GM15510 (cell line): ENCODE measurements around the gene PRKCA.

ENCODE experiments used
- POLR2A ChIP-seq: IDR thresholded peaks from 3 replicates; pipeline ENCODE4 v1.6.1; 2011; ENCODE audit warnings: borderline replicate concordance; ENCODE audit not compliant: insufficient read length; ENCODE audit errors: extremely low read depth

The PRKCA gene

DNA sequence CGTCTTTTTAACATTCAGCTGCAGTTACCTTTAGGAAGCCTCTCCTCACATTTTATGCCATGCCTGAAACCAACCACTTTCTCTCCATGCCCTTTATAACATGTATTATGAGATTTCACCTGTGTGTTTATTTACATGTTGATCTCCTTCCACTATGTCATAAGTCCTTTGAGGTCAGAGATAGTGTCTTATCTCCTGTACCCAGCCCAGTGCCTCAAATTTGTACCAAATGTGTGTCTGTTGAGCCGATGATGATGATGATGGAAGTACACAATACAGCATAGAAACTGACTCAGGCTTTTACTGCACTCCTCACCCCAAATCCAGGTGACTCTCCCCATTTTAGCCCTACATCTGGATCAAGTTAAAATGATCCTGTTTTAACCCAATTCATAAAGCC, 353.0 kb downstream of the PRKCA start:
- TF ChIP-seq POLR2A, result no peak

DNA sequence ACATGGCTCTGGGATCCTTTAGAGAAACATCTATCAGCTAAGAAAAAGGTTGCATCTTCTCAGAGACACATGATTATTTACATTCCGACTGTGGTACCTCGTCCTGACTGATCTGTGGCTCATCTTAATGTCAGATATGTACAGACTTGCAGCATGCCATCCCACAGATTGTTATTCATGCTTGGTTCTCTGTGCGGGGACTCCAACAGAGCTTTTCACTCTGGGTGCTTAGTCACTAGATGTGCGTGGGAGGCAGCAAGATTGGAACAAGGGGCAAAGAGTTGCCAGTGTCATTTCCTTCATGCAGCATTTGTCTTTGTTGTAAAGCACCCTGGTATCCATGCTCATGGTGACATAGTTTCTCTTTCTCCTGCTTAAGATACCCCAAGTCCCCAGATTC, 353.4 kb downstream of the PRKCA start:
- TF ChIP-seq POLR2A, result no peak

DNA sequence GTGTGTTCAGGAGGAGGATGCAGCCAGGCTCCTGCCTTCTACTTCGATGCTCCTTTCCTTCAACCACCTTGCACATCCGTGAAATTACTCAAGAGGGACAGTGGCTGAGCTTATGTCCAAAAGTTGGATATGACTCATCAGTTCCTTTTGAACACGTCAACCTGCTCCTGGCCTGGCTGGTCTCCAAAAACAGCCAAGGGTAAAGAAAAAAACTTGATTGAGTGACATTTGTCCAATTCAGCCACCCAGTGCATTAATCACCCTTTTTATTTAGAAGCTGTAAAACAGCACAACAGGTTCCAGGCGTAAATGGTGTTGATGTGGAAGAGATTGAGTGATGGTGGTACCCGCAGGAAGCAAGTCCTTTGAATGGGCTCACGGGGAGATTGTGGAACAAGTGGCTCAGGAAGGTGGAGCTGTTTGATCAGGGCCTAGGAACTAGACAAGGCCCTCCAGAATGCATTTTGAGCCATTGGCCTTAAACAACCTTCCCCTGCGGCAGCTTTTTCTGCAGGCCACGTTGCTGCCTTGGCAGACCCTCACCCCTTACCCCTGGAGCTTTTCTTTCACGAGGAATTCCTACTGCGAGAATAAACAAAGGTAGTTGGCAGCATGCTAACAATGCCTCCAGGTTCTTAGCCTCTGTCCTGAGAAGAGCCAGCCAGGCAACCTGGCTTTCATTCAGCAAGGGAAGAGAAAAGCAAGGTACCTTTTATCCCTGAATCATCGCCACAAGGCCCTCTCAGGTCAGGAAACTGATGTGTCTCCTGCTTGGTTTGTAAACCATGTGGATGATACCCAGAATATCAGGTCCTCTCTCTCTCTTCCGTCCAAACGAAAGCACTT, 359.2 kb downstream of the PRKCA start:
- no peak for TF ChIP-seq POLR2A

DNA sequence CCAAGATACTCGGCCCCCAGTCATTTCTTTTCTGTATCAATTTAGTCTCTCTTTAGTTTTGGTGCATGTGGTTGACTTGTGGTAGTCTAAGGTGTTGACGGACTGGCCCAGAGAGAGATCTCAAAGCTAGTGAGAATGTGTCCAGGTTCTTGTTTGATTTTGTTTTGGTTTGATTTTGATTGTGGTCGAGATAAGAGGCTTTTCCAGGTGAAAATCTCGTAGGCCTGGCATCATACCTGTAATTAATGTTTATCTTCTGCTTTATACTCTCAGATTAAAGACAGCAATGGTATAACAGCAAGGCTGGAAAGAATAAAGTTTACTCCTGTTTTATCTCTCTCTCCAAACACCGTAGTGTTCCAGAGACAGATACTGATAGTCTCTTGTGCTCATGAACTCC, 360.1 kb downstream of the PRKCA start:
- no peak for TF ChIP-seq POLR2A

DNA sequence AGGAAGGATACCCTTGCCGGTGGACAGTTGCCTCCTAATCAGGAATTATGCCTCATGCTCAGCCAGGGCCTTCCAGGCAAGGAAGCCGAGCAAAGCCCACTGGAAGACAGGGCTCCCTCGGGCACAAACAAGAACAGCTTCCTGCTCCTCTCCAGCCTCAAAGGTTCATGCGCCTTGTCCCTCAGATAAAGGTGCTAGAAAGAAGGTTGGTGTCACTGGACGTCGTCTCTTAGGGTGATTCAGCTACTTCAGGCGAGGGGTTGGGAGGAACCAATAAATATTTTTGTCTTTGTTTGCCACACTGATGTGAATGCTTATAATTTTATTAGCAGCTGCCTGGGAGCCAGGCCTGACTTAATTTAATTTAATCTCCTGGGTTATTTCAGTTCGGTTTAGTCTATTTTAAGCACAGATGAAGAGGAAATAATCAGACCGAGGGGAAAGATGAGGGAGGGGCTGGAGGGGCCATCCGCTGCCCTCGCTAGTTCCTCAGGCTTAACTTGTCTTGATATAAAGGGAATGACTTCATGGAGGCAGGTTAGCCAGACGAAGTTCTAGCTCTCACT, 360.7 kb downstream of the PRKCA start:
- no peak for TF ChIP-seq POLR2A

DNA sequence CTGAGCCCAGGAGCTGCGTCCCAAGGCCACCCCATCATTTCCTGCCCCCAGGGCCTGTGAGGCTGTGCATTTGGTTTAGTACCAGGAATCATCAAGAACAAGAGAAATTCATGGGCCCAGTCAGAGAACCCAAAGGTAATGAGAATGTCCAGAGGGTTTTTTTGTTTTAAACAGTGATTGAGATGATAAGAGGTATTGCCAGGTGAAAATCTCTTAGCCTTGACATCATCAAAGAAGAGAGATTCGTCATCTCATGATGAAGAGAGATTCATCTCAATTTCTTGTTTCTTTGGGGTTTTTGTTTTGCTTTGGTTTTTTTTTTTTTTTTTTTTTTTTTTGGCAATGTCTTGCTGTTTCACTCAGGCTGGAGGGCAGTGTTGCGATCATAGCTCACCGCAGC, 361.9 kb downstream of the PRKCA start:
- no peak for TF ChIP-seq POLR2A

DNA sequence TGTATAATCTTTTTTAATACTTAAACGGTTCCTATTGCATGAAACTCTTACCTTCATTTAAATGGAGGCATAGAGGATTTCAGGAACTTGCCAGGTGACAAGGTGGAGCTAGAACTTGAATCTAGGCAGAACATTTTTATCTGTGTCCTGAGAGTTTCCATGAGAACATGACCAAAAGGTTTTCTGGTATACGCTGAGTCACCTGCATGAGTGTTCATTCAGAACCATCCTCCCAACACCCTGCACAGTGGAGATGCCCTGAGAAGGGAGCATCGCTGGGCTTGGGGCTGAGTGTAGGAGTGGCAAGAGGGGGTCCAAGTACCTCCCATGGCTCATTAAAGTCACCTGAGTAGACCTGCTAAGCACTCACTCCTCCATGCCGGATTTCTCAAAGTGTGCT, 362.8 kb downstream of the PRKCA start:
- TF ChIP-seq POLR2A, result no peak

DNA sequence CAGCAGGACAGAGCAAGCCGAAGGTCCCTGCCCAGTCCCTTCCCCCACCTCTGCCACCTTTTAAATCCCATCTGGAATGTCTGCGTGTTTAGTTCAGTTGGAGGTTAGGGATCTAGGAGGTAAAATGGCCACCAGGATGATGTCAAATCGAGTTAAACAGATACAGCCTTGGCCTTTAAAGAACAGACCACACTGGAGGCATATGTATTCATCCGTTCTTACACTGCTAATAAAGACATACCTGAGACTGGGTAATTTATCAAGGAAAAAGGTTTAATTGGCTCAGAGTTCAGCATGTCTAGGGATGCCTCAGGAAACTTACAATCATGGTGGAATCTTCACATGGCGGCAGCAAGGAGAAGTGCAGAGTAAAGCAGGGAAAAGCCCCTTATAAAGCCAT, 364.7 kb downstream of the PRKCA start:
- TF ChIP-seq POLR2A, result no peak

DNA sequence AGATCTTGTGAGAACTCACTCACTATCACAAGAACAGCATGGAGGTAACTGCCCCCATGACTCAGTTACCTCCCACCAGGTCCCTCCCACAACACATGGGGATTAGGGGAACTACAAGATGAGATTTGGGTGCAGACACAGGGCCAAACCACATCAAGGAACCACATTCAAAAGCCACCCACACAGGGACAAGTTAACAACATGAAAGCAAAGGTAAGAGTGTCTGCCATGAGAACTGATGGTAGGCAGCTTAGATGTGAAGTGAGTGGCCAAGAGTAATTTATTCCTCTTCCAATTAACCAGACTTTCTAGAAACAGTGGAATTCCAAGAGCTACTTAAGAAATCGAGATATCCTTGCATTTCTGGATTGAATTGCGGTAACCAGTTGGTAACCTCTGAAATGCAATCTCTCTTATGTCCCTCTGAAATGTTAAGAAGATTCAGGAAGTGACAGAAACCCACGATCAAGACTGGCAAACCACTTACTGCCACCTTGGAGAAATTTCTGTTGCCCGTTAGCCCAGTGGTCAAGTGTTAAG, 365.1 kb downstream of the PRKCA start:
- no peak for TF ChIP-seq POLR2A

DNA sequence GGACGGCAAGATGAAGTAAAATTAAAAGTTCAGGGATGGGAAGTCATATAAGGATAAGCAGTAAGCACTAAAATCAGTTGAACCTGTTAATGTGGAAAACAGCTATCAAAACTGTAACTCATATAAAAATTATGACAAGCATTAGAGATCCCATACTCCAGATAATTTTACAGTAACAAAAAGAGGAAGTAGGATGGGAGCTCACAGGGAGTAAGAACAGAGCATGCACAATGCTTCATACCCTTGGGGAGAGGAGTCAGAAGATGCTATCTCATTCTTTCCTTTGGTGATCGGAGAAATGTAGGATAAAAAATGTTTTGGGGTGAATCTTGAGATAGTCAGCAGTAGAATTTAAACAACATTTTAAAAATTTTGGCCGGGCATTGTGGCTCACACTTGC, 367.8 kb downstream of the PRKCA start:
- no peak for TF ChIP-seq POLR2A

DNA sequence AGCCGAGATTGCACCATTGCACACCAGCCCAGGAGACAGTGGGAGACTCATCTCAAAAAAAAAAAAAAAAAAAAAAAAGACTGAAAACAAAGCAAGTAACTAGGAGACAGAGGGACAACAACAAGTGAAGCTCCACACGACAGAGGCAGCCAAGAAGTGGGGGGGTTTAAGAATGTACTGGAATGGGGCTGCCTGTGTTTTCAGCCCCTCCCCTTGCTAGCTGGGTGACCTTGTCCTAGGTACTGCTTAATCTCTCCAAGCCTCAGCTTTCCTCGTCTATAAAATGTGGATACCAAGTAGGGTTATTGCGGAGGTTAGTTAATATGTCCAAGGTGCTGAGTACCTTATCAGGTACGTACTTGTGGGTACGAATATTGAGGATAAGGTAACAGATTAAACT, 368.7 kb downstream of the PRKCA start:
- no peak for TF ChIP-seq POLR2A

DNA sequence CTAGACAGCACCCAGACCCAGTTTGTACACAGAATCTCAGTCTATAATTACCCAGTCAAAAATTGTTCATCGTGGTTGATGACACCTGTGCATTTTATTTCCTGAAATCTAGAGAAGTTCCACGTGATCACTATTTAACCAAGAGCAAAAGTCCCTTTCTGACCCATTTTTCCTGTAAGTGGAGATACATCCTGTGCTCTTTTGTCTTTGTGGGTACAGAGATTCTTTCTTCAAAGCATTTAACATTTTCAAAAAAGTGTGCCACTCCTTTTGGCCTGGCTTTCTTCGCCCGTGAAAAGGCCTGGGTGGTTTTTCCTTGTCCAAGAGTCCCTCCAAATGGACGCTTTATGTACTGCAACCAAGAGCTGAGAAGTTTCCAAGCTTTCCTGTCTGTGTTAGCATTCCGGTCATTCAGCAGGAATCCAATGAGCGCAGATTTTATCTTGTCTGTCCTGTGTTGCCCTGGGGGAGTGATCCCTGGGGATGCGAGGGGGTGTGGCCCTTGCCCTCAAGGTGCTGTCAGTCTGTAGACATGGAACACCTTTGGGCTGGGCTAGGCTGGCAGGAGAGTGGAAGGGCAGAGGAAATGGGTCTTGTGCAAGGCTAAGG, 371.4 kb downstream of the PRKCA start:
- no peak for TF ChIP-seq POLR2A

DNA sequence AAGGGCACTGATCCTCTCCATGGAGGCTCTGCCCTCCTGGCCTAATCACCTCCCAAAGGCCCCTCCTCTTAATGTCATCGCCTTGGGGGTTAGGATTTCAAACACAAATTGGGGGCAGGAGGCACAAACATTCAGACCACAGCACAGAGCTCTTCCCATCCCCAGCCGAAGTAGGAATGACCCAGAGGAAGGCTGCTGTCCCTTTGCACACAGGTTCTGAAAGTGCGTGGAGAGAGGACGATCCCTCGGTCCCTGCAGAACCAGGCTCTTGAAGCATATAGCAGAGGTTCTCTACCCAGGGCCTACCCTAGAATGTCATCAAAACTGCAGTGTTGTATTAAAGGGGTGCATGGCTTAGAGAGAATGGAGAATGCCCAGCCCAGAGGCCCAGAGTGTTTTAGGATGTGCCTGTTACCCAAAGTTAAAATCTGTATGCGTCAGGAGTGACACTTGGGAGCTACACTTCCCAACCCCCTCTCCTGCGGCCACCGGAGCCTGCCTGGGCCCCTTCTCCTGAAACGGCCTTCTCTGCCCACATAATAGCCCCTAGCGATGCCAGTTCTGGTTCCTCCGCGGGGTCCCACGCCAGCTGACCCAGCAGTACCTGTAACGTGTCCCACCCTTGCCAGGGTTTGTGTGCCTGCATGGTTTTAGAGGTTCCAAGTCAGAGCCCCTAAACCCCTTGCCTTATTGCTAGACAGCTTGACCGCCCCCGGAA, 373.0 kb downstream of the PRKCA start:
- no peak for TF ChIP-seq POLR2A

DNA sequence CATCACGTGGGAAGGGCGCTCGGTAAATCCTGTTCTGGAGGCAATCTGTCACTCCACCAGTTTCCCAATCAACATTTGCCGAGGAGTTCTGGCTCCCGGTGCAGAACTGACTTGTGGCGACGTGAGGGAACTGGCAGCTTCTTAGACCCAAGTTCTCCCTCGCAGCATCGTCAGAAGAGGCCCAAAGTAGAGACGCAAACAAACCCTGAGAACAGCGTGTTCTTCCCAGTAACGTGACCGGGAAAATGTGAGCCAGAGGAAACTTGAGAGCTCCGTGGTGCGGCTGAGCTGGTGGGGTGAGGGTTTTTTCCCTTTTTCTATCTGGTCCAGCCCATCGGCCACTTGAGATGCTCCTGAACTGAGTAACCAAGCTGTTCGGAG, 373.6 kb downstream of the PRKCA start:
- TF ChIP-seq POLR2A, result no peak

DNA sequence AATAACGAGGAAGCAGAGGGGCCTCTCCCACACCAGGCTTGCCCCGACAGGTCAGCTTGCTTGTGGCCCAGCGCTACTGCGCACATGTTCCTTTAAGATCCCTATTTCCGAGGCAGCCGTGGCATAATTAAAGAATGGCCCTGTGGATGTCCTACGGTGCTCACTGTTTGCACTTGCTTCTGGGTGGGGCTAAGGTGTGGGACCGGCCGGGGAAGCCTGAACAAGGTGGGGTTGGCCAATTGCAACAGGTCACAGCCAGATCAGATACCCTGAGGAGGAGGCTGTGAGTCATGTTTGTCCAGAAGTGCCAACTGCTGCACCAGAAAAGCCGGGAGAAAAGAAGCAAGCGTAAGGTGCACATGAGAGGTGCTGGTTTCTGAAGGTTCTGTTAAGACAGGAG, 374.0 kb downstream of the PRKCA start:
- no peak for TF ChIP-seq POLR2A
